GM12801 (cell line): ENCODE results near the gene MAD1L1.

Experiments
- TF ChIP-seq, protein P1 (sequence below): IDR thresholded peaks from one replicate; pipeline ENCODE4 v1.5.1; 2011; ENCODE audit warnings: control low read depth; ENCODE audit not compliant: insufficient read length; ENCODE audit errors: extremely low read depth

The MAD1L1 gene

GRCh38 chr7:2169923-2170575 is 62.7 kb downstream of the MAD1L1 start:
- TF ChIP-seq, protein P1, sequence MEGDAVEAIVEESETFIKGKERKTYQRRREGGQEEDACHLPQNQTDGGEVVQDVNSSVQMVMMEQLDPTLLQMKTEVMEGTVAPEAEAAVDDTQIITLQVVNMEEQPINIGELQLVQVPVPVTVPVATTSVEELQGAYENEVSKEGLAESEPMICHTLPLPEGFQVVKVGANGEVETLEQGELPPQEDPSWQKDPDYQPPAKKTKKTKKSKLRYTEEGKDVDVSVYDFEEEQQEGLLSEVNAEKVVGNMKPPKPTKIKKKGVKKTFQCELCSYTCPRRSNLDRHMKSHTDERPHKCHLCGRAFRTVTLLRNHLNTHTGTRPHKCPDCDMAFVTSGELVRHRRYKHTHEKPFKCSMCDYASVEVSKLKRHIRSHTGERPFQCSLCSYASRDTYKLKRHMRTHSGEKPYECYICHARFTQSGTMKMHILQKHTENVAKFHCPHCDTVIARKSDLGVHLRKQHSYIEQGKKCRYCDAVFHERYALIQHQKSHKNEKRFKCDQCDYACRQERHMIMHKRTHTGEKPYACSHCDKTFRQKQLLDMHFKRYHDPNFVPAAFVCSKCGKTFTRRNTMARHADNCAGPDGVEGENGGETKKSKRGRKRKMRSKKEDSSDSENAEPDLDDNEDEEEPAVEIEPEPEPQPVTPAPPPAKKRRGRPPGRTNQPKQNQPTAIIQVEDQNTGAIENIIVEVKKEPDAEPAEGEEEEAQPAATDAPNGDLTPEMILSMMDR = no peak

GRCh38 chr7:2168615-2169311 is 64.0 kb downstream of the MAD1L1 start:
- TF ChIP-seq, protein P1 = no peak

GRCh38 chr7:2166625-2167280 is 66.0 kb downstream of the MAD1L1 start:
- TF ChIP-seq, protein P1 = no peak

- TF ChIP-seq, protein P1 = no peak
Measured at GRCh38 chr7:2165610-2166594, 66.8 kb downstream of the MAD1L1 start.

GRCh38 chr7:2165239-2165609 is 67.5 kb downstream of the MAD1L1 start:
- TF ChIP-seq, protein P1 = no peak

- TF ChIP-seq, protein P1 = no peak
Measured at GRCh38 chr7:2164646-2165045, 68.1 kb downstream of the MAD1L1 start.
